HG03139 (cell line): ENCODE measurements around the gene RBBP8NL.
"Not testable (repeated sequence)": the region's sequence is repeated elsewhere in the genome, so short reads cannot be mapped to it uniquely, and the experiment has no call there.

Experiments used
- ATAC-seq: cut with Tn5 transposase; IDR thresholded peaks from one replicate; pipeline ENCODE4 v1.9.1; 2021; ENCODE audit not compliant: unreplicated experiment

The RBBP8NL gene

DNA sequence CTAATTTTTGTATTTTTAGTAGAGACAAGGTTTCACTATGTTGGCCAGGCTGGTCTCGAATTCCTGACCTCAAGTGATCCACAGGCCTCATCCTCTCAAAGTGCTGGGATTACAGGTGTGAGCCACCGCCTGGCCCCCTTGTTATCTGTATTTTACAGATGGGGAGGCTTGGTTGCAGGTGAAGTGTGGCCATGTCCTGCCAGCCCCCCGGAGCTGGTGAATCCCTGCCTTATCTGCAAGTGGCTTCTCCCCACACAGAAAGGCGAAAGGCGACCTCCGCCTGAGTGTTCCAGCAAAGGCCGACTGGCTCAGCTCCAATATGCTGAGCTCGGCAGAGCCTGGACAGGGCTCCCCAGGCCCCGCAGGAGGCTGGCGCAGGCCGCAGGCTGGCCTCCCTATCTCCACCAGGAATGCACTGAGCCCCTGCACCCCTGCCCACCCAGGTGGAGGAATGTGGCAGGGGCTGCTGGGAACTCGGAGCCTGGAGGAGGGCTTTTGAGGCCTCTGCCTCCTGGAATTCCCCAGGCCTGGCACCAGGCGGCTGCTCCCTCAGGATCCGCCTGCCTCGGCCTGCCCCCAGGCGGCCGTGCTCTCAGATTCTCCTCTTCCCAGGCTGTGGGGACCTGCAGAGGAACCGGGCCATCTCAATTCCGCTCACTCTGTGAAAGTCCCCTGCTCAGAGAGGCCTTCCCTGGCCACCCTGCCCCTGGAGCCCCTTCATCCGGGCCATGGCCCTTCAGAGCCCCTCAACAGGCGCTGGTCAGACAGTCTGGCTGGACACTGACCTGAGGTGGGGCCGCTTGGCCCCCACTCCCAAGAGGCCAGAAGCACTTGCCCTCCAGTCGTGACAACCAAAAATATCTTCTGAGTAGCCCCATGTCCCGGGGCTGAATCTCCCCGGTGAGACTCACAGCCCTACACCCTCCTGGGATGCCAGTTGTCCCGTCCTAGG lies 51.0 kb downstream of the RBBP8NL start:
- no peak for ATAC-seq

DNA sequence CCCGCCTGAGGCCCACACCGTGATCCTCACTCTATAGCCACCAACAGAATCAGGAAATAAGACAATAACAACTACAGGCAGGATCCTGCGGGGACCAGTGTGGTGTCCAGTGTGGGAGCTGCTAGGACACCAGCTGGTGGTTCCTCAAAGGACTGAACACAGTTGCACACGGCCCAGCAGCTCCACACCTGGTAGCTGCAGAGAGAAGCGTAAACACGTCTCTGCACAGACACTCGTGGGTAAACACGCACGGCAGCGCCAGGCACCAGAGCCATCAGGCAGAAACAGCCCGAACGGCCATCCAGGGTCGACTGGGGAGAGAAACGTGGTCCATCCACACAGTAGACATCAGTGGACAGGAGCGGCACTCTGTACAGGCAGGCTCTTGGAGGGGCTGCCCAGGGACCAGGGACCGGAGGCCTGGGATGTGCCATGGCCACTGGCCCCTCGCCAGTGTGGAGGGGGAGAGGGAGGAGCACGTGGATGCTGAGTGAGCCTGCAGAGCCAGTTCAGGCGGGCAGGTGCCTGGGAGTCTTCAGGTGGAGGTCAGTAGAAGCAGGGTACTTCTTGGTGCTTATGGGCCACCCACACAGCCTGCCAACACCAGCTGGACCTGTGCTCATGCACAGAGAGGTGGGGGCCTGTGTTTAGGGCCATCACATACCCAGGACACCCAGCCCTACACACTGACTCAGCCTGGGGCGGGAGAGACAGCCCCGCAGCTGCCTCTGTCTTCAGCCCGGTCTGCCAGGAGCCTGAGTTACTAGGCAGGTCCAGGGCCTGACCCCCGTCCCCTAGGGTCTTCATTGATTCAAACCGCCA lies 52.8 kb downstream of the RBBP8NL start:
- ATAC-seq, result no peak

DNA sequence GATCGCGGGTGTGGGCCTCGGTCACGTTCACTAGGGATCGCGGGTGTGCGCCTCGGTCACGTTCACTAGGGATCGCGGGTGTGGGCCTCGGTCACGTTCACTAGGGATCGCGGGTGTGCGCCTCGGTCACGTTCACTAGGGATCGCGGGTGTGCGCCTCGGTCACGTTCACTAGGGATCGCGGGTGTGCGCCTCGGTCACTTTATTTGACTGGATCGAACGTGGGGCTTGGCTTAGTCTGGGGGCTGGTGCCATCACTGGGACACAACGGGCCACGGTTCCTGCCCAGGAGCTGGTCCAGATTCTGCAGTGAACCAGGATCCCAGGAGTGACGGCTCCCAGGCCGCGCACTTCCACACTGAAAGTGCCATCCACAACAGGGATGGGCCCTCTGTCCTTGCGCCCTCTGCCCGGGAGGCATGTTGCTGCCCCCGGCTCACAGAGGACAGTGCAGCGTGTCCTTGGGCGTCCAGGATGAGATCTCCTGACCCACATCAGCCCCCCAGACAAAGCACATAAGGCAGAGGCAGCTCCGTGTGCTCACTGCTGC lies 53.6 kb downstream of the RBBP8NL start:
- not testable (repeated sequence) for ATAC-seq

DNA sequence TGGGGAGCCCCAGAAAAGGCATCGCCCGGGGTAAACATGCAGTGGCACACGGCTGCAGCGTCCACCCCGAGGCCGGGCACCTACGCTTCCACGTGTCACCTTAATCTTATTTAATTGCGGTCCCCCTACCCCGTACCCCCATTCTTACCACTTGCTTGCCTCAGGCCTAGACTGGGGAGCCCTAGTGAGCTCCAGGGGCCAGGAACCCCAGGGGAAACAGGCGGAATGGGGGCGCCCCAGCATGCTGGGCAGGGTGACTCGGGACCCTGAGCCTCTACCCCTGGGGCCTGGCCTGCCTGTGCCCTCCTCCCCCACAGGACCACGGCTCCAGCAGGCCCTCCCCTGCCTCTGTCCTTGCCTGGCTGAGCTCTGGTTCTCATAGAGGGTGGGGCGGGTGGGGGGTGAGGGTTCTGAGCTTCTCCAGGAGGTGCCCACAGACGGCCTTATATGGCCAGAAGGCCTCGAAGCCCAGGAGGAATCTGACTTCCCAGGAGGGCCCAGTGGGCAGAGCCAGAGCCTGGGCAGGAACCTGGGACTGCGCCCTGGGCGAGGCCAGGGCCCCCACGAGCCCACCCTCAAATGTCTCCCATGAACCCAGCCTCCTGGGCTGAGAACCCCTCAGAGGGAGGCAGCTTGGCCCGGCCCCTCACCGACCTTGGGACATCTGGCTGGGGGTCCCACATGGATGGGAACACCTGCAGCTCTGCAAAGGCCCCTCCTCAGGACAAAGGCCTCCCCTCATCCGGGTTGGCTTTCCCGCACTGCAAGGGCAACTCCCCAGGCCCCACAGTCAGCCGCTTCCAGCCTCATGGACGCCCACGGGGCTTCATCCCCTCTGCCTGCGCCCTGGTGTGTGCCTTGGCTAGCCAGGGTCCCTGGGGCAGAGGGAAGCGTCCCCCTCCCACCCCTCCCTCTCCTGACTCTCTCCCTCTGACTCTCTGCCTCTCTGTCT lies 55.0 kb downstream of the RBBP8NL start:
- no peak for ATAC-seq

DNA sequence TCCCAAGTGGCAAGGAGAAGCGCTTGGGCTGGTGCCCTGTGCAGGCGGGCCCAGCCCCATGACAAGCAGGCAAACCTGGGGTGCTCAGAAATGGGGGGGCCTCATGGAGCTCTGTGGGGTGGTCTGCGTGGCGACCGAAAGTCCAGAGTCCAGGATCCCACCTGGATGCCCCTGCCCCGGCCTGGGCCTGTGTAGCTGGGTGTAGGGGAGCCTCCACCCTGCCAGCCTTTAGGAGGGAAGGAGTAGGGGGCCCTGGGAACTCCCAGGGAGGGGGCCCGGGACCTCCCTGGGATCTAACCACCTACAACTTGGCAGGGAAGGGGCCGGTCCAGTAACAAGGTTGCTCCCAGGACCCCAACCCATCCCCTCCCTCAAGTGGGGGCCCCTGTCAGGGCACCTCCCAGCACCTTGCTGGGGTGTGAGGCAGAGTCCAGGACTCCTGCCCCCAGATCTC lies 55.7 kb downstream of the RBBP8NL start:
- no peak for ATAC-seq

DNA sequence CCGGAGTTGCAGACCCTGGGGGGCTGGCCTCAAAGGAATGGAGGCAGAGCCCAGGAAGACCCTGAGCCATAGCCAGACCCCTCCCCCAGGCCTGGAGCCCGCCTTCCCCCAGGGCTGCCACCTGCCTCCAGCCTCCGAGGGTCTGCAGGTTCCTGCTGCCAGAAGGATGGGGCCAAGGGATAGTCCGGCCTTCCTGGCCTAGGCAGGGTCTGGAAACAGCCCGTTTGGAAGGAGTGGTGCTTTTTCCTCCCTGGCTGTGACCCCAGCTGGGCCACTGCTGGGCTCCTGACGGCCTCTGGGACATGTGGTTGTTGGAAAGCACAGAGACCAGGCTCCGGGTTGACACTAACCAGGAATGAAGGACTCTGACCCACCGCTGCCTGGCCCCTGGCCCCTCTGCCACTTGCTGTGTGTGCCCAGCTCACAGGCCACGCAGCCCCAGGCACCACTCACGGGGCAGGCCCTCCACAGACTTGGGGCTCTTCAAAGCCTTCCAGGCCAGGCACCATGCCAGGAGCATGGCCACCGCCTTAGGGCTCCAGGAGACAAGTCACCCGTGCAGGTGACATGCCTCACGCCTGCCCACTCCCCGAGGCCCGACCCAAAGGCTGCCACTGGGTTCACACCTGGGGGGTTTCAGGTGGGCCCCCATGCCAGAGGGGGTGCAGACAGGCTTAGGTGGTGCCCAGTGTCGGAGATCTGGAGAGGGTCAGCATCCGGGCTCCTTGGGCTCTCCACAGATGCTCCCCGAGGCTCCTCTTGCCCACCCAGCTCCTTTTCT lies 56.3 kb downstream of the RBBP8NL start:
- no peak for ATAC-seq

DNA sequence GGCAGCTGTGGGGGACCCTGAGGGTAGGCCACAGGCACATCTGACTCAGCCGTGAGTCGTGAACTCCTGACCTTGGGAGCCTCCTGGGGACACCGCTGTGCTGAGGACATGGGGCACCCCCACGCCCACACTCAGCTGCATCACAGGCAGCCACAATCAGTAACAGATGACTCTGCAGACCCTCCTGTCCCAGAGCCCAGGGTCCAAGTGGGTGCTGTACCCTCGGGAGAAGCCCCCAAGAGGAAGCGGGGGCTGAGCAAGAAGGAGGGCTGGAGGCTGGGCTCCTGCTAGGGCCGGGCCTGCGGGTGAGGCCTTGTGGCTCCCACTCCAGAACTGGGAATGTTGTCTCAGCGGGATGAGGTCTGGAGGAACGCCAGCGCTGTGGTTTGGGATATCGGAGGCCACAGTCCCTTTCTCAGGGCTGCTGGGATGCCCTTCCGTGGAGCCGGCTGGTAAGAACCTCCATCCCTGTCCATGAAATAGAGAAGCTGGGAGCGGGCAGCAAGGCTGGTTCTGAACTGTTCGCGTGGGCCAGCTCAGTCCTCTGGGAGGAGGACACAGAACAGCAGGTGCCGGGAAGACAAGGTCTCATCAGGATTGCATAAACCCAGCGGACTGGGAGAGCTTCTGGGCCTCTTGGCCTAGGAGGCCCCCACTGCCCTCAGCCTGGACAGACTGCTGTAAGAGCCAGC lies 57.1 kb downstream of the RBBP8NL start:
- ATAC-seq, result no peak

DNA sequence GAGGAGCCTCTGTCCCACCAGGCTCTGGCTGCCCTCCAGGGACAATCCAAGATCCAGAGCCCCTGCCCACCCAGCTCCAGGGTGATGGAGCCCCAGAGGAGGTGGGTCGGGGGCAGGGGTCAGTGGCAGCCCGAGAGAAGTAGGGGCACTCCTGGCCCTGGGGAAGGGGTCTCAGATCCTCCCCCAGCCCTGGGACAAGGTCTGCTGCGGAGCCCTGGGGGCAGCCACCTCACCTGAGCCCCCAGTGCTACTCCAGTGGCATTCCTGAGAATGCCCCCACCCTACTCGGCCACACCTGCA lies 57.6 kb downstream of the RBBP8NL start:
- ATAC-seq, result no peak

DNA sequence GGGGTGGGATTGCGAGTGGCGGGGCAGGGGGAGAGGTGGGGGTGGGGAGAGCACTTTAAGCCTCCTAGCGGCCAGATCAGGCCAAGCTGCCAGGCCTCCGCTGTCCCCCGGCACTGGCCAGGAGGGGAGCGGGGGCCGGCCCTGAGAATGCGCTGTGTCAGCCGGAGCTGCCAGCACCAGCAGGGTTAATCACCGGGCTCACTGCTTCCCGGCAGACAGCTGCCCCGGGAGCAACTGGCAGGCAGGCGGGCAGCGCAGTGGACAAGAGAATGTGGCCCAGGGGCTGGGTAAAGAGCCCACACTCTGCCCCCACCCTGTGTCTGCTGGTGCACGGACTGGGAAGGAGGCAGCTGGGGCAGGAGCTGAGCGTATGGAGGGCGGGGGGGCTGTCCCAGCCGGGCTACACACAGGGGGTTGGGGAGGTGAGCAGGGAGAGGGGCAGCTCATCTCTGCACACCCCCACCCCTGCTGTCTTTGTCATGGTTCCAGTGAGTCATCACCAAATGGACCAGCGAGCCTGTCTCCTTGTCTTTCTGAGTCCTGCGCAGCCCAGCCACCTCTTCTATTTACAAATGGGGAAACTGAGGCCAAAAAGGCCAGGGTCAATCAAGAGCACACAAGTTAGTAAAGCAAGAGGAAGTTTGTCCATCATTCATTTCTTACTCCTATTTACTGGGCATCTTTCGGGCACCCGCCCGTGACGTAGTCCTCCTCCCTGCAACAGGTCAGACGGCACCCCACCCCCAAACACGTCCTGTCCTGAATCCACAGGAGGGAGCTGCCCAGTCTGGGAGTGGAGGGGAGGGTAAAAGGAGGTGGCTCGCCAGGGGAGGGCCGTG lies 58.1 kb downstream of the RBBP8NL start:
- ATAC-seq, result no peak

DNA sequence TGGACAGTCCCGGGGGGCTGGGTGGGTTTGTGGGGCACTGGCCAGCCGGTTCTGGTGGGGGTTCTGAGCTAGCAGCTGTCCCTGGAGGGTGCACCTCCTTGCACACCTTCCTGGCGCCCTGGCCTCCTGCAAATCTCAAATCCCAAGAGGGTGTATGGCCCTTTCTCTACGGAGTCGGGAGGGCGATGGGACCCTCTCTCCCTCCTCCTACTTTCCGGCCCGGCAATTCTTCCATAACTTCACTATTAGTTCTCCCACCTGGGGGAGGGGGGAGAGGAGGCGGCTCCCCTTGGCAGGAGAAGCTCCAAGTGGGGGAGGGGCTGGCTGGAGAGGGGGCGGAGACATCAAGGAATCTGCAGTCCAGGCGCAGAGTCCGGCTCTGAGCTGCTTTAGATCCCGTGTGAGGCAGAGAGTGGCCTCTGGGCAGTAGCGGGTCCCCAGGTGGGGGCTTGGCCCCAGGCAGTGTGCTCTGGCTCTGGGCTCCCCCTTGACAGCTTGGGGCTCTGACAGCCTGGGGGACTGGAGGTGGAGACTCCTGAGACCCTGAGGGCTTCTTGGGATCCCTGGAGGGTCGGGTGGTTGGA lies 58.9 kb downstream of the RBBP8NL start:
- ATAC-seq, result no peak

DNA sequence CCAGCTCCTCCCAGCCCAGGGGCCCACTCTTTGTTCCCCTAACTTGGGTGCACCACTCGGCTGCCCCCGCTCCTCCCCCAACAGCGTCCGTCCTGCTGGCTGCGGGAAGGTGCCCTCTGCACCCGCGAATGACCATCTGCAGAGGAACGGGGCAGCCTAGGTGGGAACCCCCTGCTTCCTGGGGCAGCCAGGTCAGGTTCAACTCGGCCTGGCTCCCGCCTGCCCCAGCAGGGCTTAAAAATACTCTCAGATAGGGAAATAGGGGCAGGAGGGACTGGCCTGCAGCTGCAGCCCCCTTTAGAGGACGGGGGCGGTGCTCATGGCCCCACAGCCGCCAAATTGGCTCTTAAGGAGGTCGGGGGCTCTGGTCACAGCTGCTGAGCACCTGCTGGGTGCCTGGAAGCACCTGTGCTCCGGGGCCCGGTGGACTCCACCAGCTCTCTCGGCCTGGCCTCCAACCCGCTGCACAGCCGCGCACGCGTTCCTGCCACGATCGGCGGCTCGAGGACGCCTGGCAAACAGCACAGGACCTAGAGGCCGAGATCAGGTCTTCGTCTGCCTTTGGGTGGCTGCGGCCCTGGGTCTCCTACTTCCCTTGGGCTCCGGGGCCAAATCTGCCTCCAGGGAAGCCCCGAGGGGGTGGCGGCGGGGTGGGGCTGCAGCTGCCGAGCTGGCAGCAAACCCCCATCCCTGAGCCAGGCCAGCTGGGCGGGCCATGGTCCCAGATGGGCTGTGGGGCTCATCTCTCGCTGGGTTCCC lies 59.5 kb downstream of the RBBP8NL start:
- ATAC-seq, result no peak

DNA sequence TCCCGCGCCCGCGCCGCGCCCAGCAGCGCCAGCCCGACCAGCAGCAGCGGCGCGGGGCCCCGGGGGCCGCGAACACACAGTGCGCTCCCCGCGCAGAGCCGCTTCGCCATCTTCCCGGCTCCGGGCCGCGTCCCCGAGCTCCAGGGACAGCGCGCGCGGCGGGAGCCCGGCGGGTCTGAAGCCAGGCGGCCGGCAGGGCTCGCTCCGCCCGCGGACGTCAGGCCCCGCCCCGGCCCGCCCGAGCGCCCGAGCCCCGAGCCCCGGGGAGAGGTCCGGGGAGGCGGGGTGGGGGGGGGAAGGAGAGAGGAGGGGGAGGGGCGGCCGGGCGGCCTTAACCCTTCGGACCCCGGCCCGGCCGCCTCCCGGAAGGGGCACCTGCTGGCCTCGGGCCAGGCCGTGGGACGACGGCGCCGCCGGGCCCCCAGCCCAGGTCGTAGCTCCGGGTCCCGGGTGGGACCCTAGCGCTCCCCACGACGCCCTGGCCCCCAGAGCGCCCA lies 60.2 kb downstream of the RBBP8NL start, which contains the start of gene LAMA5:
Gene LAMA5, minus strand, starts transcription at position 177 of the 497 bp plus-strand sequence. Its CDS starts 67 bp downstream, at position 110.
- ATAC-seq, result no peak

DNA sequence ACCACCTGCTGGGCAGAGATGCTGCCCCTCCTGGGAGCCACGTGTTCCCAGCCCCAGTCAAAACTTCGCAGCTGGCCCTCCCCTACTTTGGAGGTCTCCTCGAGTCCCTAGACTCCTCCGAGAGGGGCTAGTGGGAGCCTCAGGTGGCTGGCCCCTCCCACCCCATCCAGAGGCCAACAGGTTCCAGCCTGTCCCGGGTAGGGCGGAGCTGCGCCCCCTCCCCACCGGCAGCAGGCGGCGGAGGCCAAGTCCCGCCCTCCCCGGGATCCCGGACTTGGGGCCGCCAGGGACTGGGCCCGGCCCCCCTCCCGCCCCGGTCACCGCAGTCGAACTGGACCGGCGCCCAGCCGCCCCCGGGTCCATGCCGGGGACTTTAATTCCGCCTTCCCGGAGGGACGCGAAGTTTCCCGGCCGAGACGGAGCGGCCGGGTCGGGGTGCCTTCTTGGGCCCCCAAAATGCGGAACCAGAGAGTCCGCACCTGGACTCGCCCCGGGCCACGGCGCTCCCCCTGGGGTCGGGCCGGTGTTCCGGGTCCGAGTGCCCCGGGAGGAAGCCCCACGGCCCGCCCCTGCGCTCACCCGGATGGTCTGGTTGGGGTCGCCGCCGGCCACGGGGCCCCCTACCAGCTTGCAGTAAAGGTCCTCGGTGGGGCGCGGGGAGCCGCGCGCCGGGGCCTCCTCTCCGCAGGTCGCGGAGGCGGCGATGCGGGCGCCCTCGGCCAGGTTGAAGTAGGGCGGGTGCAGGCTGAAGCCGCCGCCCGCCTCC lies 60.8 kb downstream of the RBBP8NL start:
- no peak for ATAC-seq

DNA sequence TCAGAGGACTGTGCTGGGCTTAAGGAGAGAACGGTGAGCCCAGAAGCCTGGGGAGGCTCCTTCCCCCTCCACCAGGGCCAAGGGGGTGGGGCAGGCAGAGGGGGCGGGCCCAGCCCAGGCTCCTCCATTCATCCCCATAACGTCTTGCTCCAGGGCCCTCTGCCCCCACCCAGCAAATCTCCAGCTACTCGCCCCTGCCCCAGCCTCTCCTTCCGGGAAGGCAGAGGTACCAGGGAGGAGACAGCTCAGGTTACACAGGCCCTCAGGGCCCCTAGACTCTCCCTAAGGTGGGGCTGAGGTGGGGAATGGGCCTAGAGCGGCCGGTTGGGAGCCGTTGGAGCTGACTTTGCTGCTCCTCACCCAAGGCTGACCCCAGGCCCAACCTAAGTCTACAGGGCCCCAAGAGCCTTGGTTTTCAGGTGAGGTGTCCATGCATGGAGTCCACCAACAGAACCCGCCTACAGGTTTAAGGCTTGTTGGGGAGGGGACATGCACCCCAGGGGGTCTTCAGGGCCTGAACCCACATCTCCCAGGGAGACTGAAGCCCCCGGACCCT lies 61.4 kb downstream of the RBBP8NL start:
- ATAC-seq, result no peak

DNA sequence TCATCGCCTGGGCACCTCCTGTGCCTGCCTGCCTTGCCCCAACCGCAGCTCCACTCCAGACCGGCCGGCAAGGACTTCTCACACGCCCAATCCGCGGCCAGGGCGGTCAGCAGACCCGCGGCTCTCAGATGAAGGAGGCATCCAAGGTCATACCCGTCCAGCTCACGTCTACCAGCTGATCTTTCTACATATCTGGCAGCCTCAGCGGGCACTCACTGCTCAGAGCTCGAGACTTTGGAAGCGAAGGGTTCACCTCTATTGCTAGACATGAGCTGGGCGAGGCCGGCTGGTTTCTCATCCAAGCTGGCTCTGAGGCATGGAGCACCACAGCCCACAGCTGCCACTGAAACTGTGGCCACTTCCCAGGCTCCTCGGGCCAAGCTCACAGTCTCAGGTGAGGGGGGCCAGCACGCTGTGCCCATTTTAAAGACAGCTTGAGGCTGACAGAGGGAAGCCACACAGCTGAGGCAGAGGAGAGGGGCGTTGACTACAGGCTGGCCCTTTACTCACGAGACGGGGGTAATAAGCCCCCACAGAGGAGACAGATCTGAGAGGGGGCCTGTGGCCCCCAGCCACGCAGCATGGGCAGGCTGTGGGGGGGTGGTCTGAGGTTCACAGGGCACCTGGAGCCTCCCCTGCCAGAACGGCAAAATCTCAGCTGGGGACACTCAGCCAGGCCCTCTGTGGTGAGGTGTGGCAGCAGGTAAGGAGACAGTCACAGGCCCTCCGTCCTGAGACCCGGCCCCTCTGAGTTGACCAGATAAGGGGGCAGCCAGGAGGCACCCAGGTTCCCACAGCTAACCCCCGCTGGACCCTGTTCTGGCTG lies 62.2 kb downstream of the RBBP8NL start:
- no peak for ATAC-seq
